ENCODE data around the gene AHNAK2.
A peak's percentile ranks its signal among the peaks of the same experiment; 100 is the strongest.
"Not testable (repeated sequence)": the region's sequence is repeated elsewhere in the genome, so short reads cannot be mapped to it uniquely, and the experiment has no call there.

The AHNAK2 gene
- long read RNA-seq, donor 1, result 0 reads
- long read RNA-seq, donor 2, result 0 reads
- long read RNA-seq, donor 3, result 0 reads
- long read RNA-seq, donor 4, result 0 reads
- long read RNA-seq, donor 5, result 0 reads
- long read RNA-seq, donor 6, result 0 reads
- long read RNA-seq, donor 7, result 0 reads
- long read RNA-seq, donor 8, result 0 reads

DNA sequence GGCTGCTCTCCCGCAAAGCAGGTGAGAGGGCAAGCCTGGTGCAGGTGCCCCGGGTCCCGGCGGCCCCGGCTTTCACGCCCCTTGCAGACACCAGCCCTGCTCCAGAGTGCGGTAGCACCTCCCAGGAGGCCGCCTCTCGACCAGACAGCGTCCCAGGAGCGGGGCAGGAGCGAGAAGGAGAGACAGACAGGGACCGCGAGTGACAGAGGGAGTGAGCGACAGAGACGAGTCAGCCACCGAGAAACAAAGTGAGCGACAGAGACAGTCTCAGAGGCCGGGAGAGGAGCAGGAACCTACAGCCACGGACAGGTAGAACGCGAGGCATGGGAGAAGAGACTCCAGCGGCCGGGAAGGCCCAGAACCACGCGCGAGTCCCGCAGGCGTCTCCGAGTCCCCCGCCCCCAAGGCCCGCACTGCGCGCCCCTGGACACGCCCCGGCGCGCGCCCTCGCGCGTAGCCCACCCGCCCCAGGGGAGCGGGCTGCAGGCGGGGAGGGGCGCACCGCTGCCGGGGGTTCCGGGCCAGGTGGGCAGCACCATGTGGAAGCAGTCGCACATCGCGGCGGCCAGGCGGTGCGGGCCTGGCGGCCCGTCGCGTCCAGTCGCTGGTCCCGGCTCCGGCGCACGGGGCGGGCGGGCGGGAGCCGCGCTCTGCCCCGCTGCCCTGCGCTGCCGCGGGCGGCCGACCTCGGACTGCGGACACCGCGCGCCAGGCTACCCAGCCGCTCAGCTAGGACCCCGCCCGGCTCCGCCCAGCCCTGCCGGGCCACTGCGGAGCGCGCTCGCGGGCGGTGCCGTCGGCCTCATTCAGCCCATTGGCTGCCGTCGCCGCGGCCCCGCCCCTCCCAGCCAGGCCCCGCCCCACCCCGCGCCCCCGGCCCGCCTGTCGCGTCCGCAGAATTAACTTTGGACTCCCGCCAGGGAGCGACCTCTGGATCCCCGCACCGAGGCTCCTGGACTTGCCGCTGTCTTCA is at the start of gene AHNAK2:
TSS of gene AHNAK2 (minus strand) at position 694 of the 973 bp plus-strand sequence. CDS start at position 557, 137 bp downstream.
- peak; percentile 58 for DNase-seq

DNA sequence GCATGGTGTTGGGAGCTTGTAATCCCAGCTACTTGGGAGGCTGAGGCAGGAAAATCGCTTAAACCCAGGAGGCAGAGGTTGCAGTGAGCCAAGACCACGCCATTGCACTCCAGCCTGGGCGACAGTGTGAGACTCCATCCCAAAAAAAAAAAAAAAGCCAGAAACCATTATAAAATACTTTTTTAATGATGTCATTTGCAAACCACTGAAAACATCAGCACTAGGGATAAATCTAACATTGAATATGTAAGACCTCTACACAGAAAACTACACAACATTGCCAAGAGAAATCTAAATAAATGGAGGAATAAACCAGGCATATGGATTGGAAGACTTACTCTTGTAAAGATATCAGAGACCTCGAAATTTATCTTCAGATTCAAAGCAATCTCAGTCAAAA is 49.5 kb upstream of the AHNAK2 start:
- not testable (repeated sequence) for DNase-seq

DNA sequence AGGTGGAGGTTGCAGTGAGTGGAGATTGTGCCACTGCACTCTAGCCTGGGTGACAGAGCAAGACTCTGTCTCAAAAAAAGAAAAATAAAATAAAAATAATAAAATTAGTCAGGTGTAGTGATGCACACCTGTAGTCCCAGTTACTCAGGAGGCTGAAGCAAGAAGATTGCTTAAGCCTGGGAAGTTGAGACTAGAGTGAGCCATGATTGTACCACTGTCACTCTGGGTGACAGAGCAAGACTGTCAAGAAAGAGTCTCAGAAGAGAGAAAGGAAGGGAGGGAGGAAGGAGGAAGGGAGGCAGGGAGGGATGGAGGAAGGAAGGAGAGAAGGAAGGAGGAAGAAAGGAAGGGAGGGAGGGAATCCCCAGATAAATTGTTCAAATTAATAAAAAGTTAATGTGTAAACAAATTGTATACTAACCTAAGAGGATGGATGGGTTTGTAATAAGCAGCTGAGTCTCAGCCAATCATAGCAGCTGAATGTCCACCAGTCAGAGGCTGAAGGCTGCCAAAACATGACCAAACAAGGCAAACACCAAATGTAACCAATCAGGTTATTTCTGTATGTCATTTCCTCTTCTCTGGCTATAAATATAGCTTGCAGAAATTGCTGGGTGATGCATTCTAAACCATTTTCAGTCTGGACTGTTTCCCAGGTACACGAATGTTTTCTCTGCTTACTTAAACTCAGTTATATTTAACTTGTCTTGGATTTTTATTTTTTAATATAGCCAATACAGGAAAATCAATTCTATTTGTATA is 48.8 kb upstream of the AHNAK2 start:
- no peak for DNase-seq

DNA sequence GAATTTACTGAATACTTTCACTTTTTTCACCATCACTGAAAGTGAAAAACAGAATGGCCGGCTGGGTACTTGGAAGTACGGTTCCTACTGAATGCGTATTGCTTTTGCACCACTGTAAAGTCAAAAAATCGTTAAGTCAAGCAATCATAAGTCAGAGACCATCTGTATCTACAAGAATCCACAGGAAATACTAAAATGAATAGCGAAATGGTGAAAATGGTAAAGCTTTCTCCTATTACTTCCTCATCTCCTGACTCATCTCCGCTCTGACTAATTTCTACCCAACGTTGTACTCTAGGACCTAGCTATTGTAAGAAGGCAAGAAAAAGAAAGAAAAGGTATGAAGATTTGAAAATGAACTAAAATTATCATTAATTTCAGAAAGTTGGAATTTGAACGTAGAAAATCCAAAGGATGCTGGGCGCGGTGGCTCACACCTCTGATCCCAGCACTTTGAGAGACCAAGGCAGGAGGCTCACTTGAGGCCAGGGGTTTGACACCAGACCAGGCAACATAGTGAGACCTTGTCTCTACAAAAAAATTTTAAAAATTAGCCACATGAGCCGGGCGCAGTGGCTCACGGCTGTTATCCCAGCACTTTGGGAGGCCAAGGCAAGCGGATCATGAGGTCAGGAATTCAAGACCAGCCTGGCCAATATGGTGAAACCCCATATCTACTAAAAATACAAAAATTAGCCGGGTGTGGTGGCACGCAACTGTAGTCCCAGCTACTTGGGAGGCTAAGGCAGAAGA is 48.0 kb upstream of the AHNAK2 start:
- no peak for DNase-seq

DNA sequence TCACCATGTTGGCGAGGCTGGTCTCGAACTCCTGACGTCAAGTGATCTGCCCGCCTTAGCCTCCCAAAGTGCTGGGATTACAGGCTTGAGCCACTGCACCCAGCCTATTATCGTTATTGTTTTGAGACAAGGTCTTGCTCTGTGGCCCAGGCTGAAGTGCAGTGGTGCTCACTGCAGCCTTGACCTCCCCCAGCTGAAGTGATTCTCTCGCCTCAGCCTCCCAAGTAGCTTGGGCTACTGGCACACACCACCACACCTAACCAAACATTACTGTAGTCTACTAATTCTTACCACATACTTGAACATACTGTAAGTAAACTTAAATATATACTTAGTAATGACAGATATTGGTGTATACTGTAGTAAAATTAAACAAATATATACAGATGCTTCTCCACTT is 47.3 kb upstream of the AHNAK2 start:
- DNase-seq, result no peak

DNA sequence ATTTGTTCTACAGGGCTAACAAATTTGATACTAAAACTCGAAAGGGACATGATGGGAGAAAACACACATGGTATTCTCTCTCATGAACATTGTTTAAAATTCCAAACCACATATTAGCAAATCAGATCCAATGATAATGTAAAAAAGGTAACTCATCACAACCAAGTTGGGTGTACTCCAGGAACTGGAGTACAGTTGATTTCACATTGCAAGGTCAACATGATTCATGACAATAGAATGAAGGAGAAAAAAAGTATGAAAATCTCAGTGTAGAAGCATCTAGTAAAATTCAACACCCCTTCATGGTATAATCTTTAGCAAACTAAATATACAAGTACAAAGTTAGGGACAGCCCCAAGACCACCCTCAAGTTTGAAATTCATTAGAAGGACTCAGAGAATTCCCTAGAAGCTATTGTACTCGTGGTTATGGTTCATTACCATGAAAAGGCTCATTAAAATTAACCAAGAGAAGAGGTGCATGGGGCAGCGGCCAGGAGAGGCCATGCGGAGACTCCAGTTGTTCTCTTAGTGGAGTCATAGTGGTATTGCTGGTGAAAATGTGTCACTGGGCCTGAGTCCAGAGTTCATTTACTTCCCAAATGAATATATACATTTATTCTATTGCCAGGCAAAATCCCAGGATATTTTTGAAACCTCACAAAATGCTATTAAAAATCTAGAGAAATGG is 45.8 kb upstream of the AHNAK2 start:
- no peak for DNase-seq

DNA sequence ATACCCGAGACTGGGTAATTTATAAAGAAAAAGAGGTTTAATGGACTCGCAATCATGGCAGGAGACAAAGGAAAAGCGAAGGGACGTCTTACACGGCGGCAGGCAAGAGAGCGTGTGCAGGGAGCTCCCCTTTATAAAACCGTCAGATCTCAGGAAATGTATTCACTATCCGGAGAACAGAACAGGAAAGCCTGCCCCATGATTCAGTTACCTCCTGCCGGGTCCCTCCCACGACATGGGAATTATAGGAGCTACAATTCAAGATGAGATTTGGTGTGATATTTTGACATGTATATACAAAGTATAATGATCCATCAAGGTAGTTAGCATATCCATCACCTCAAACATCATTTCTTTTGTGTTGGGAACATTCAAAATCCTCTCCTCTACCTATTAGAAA is 45.0 kb upstream of the AHNAK2 start:
- DNase-seq, result no peak

DNA sequence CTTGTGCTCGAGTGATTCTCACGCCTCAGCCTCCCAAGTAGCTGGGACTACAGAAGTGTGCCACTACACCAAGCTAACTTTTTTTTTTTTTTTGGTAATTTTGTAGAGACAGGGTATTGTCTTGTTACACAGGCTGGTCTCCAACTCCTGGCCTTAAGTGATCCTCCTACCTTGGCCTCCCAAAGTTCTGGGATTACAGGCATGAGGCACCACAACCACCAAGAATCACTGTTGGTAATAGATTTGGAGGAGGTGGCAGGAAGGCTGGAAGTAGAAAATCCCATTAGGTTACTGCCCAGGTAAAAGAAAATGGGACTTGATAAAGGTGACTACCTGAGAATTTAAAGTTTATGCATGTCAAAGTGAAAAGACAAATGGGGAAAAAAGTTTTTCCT is 44.1 kb upstream of the AHNAK2 start:
- no peak for DNase-seq

DNA sequence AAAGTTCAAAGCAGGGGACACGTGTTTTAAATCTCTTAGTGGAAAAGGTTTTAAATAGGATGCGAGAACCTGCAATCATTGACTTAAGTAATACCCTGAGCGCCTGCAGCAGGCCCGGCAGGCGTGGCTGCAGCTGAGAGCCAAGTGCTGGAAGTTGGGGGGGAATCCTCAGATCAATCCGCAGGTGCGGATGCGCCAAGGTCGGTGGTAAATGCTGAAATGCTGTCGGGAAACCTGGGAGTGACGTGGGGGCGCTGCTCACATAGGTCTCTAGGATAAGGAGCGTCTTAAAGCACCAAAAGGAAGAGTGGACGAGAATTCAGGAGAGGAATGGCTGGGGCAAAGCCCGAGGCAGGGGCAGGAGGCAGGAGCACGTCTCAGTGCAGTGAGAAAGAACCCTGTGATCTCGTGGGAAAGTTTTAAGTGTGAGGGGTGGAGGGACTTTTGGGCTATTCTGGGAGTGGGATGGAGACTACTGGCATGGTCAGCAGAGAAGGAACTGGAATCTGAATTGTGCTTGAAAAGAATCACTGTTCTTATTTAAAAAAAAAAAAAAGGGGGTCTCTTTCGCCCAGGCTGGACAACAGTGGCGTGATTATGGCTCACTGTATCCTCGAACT is 43.6 kb upstream of the AHNAK2 start:
- no peak for DNase-seq

DNA sequence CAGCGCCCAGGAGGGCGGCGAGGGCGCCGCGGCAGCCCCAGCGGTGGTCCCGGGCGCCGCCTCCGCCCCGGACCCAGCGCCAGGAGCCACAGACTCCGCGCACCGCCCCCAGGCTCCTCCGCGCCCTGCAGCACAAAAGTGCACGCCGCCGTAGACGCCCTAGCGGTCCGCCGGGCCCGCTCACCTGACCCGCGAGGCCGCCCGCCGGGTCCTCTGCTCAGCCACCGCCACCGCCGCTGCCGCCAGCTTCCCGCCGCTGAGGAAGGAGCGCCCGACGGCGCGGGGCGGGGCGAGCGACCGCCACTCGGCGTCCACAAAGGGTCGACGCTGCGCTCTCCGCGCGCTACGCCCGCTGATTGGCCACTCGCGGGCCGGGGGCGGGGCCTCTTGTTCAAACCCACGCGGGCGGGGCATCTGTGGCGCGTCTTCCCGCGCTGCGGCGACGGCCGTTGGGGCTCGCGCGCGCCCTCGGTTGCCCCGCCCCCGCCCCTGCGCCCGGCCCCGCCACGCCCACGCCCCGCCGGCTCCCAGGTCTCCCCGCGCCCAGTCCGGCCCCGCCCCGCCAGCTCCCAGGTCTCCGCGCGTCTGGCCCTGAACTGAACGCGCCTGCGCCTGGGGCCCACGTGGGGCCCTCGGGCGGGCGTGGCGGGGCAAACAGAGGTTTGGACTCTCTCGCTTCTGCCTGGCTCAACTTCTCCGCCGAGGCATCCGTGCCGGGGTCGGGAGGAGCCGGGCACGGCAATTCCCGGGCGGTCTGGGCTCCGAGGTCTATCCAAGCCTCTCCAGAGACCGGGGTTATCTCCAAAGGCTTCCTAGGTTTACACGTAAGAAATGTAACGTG is 42.9 kb upstream of the AHNAK2 start, which contains the start of gene CDCA4:
TSS of gene CDCA4 (minus strand) at position 269 of the 841 bp plus-strand sequence. CDS start 9,154 bp downstream, outside the sequence.
- DNase-seq, result peak; percentile 98

DNA sequence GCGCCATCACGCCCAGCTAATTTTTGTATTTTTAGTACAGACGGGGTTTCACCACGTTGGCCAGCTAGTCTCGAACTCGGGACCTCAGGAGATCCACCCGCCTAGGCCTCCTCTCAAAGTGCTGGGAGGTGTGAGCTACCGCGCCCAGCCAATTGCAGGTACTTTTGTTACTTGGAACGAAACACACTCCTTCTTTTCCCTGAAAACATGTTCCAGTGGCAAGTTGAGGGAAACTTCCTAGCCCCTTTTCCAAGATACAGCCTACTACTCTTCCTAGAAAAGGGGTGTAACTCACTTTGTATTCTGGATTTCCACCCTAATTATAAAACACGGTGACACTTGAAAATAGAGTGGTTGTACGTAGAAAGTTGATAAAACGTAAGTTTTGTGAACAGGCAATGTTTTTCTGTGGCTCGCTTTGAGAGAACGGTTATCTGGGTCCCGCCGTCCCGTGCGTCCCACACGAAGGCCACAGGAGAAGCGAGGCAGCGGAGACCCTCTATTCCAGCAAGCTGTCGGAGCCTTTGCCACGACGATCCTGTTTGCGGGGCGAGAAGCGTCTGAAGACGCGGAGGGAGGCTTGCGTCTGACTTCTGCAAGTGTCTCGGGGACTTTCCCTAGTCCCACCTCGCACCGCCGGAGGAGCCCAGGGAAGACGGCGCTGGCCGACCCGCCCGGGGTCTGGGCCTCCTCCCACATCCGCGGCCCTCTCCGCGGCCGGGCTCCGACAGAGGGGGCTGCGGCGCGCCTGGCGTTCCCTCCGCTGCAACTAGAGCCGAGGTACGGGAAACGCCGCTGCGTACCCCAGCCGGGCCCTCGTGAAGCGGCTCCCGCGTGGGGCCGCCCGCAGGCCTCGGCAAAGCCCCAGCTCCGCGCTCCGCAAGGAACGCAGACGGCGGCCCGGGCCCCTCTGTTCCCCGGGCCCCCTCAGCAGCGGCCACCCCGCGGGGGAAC is 42.0 kb upstream of the AHNAK2 start:
- no peak for DNase-seq

DNA sequence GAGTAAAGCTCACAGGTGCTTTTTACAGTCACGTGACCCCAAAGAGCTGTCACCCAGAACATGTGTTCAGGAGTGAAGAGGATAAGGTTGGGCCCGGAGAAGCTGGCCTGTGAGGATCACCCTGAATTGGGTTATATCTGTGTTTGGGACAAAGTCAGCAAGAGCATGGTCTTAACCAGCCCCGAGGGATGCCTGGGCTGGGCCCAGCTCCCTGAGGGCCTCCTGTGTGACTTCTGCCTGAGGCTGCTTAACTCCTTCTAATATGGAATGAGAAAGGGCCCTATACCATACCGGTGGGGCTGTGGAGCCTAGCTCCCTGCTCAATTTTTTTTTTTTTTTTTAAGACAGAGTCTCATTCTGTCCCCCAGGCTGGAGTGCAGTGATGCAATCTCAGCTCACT is 40.2 kb upstream of the AHNAK2 start:
- DNase-seq, result no peak

DNA sequence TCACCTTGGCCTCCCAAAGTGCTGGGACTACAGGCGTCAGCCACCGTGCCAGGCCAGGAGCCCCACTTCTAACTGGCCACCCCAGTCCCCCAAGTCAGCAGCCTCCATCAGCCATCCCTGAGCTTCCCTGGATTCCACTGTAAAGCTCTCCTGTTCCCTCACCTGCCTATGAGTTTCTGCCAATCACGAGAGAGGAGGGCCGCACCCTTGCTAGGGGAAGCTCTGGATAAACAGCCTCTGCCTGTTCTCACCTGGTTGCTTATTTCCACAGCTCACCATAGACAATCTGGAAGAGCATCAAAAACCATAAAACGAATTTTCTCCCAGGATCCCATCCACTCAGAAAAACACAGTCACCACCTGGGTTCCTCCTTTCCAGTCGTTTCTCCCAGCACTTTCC is 37.7 kb upstream of the AHNAK2 start:
- DNase-seq, result no peak

DNA sequence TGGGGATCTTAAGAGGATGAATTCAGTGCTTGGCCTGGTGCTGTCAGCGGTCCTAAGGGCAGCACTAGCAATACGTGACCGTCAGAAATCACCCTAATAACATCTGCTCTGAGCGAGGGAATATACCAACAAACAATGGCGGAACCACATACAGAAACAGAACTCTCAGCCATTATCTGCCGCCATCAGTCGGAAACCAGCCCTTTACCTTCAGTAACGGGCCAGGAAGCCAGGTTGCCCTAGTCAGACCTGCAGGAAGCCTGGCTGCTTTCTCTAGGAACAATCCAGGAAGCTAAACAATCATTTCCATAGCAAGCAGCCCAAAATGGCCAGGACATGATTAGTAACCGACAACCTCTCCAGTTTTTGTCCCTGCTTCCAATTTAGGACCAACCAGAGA is 37.1 kb upstream of the AHNAK2 start:
- DNase-seq, result no peak

DNA sequence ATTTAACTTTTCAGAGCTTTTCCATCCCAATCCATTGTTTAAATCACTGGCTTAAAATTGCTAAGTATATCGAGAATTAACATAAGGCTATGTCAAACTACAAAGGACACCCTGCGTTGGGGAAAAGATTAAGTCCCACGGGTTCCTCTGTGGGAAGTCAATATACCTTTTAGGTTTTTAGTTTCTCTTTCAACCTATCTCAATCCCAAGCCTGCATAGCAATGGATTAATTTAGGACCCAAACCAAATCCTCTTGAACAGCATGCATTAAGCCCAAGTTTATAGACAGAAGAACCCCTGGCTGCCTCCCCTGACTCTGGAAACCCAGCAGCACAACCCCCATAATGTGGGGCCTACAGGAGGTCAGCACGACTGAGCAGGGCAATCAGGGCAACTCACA is 36.5 kb upstream of the AHNAK2 start:
- DNase-seq, result no peak

DNA sequence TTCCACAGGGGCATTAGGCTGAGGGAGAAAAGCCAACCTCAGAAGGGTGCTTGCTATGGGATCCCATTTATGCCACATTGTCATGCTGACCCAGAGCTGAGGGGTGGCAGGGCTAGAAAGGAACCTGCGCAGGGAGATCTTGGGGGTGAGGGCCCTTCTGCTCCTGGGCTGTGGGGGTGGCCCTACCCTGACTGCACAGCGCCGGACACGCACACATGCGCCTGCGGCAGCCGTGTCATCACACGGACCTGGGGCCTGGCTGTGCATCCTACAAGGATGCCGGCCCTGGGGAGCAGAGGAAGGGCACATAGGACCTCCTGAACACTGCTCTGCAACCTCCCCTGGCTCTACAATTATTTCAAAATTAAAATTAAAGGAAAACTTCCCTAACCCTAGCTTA is 35.9 kb upstream of the AHNAK2 start:
- DNase-seq, result no peak

DNA sequence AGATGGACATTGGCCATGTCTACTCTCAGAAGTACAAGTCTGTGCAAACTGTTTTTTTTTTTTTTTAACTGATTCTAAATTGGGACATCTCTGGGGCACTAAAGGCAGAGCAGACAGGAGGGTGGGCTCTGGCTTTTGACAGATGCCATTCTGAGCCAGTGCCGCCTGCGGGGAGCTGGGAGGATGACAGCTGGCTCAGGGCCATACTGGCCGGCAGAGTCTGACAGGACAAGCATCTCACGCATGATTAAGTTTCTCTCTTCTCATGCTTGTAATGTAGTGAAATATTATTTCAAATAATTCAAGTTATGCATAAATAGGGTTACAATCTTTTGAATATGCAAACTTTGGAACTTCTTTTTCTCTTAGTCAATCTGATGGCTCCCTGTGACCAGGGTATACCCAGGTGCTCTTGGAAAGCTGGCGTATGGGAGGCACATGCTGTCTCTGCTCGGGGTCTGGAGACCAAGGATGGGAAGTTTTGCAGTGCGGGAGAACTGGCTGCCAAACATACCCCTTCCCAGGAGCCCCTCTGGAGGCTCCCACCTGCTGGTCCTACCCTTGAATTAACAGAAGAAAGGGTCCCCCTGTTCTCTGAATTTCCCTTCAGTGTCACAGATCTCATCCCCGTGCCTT is 35.1 kb upstream of the AHNAK2 start:
- DNase-seq, result no peak

Data from right kidney (tissue), 9 donors.